Activated naive CD4-positive, alpha-beta T cell treated with Interleukin-2 at 50 U/mL for 16 hours (primary cell): Measurements from ENCODE around the gene FMN1.

Source experiments
- DNase-seq: peaks from one replicate; pipeline ENCODE4 v3.0.0-alpha.2; 2020

FMN1 gene

GRCh38 chr15:32905481-32905880 lies 289.0 kb downstream of the FMN1 start:
- no peak for DNase-seq

- no peak for DNase-seq
Observed at GRCh38 chr15:32904448-32904847, 290.1 kb downstream of the FMN1 start.

- DNase-seq, result no peak
Observed at GRCh38 chr15:32903591-32904290, 290.8 kb downstream of the FMN1 start.

GRCh38 chr15:32901995-32902394 lies 292.5 kb downstream of the FMN1 start:
- no peak for DNase-seq

- DNase-seq, result no peak
Observed at GRCh38 chr15:32901192-32901591, 293.3 kb downstream of the FMN1 start.

GRCh38 chr15:32899126-32899596 lies 295.4 kb downstream of the FMN1 start:
- DNase-seq, result no peak

GRCh38 chr15:32898414-32898813 lies 296.1 kb downstream of the FMN1 start:
- DNase-seq, result no peak

- DNase-seq, result no peak
Observed at GRCh38 chr15:32893421-32893820, 301.1 kb downstream of the FMN1 start.

GRCh38 chr15:32889214-32889613 lies 305.3 kb downstream of the FMN1 start:
- no peak for DNase-seq

- DNase-seq, result no peak
Observed at GRCh38 chr15:32888221-32888761, 306.2 kb downstream of the FMN1 start.

GRCh38 chr15:32887090-32887489 lies 307.4 kb downstream of the FMN1 start:
- DNase-seq, result no peak

GRCh38 chr15:32886459-32886858 lies 308.1 kb downstream of the FMN1 start:
- no peak for DNase-seq

GRCh38 chr15:32885713-32886112 lies 308.8 kb downstream of the FMN1 start:
- no peak for DNase-seq

GRCh38 chr15:32884146-32884545 lies 310.4 kb downstream of the FMN1 start:
- no peak for DNase-seq

GRCh38 chr15:32882955-32883354 lies 311.6 kb downstream of the FMN1 start:
- DNase-seq, result no peak

- no peak for DNase-seq
Observed at GRCh38 chr15:32881528-32881927, 313.0 kb downstream of the FMN1 start.

GRCh38 chr15:32880642-32881041 lies 313.9 kb downstream of the FMN1 start:
- no peak for DNase-seq

- DNase-seq, result no peak
Observed at GRCh38 chr15:32879980-32880379, 314.5 kb downstream of the FMN1 start.

GRCh38 chr15:32878869-32879805 lies 315.4 kb downstream of the FMN1 start:
- no peak for DNase-seq

GRCh38 chr15:32878342-32878741 lies 316.2 kb downstream of the FMN1 start:
- DNase-seq, result no peak

- DNase-seq, result no peak
Observed at GRCh38 chr15:32877252-32878019, 317.1 kb downstream of the FMN1 start.

GRCh38 chr15:32873284-32874114 lies 321.0 kb downstream of the FMN1 start:
- no peak for DNase-seq
